Naive thymus-derived CD4-positive, alpha-beta T cell (primary cell): ENCODE results near the gene TGFB3. TPM values are rescaled to one million over a fixed set of nuclear protein-coding genes. Genes with fewer than 3 reads are reported as not detected.

Experiments
- ATAC-seq: fragments of 150-1000 bp; cut with Tn5 transposase; 2 replicates; pipeline ENCODE4 v1.10.0; 2021; ENCODE audit warnings: mild to moderate bottlenecking, moderate library complexity
- CTCF ChIA-PET: fragments of 350-600 bp; sonication (Branson Sonifier 250); formaldehyde crosslinking; loops from one replicate; lab custom pipeline; 2021; ENCODE audit warnings: antibody characterized with exemption; lab: Charles Lee
- POLR2A ChIA-PET: fragments of 350-600 bp; sonication (Branson Sonifier 250); formaldehyde crosslinking; loops from one replicate; lab custom pipeline; 2021; ENCODE audit warnings: antibody characterized with exemption, inconsistent platforms; lab: Charles Lee
- DNase-seq, 9 donors: peaks; one replicate each; pipeline versions ENCODE4 v3.0.0 to v3.0.0-alpha.2; 2020 to 2022; ENCODE audit warnings: mixed read lengths in 1 of 9
- H3K27ac ChIP-seq: one replicate; pipeline ENCODE4 v1.7.0; 2013; ENCODE audit warnings: mild to moderate bottlenecking, low read depth, low read length, moderate library complexity
- H3K27me3 ChIP-seq, 2 donors: one replicate each; pipeline ENCODE4 v1.7.0; 2013; ENCODE audit warnings: low read length in 2 of 2, mild to moderate bottlenecking in 2 of 2, moderate library complexity in 2 of 2; ENCODE audit not compliant: control insufficient read depth in 2 of 2, insufficient read depth in 2 of 2
- H3K36me3 ChIP-seq, 3 experiments: 1 replicate in 2 of 3; 2 replicates in 1 of 3; pipeline ENCODE4 v1.7.0; 2013; ENCODE audit warnings: low read length in 3 of 3, mild to moderate bottlenecking in 3 of 3, moderate library complexity in 1 of 3; ENCODE audit not compliant: insufficient read depth in 3 of 3, control insufficient read depth in 2 of 3
- H3K4me1 ChIP-seq, 2 donors: one replicate each; pipeline ENCODE4 v1.7.0; 2013; ENCODE audit warnings: low read length in 2 of 2, mild to moderate bottlenecking in 2 of 2, moderate library complexity in 1 of 2; ENCODE audit not compliant: control insufficient read depth in 2 of 2, insufficient read depth in 2 of 2
- H3K4me3 ChIP-seq: 2 replicates; pipeline ENCODE4 v1.7.0; 2013; ENCODE audit warnings: mild to moderate bottlenecking, low read length
- H3K9me3 ChIP-seq, 3 experiments: 1 replicate in 2 of 3; 2 replicates in 1 of 3; pipeline ENCODE4 v1.7.0; 2013; ENCODE audit warnings: low read length in 3 of 3; ENCODE audit not compliant: control insufficient read depth in 2 of 3
- H3K27ac Mint-ChIP-seq, 9 donors: one replicate each; pipeline ENCODE4 v1.8.0; 2020 to 2022; ENCODE audit warnings: mixed read lengths in 9 of 9, mild to moderate bottlenecking in 8 of 9, moderate library complexity in 5 of 9, inconsistent platforms in 2 of 9
- H3K27me3 Mint-ChIP-seq, 5 donors: one replicate each; pipeline ENCODE4 v1.8.0; 2021 to 2022; ENCODE audit warnings: mixed read lengths in 5 of 5, mild to moderate bottlenecking in 1 of 5
- H3K36me3 Mint-ChIP-seq, 5 donors: one replicate each; pipeline ENCODE4 v1.8.0; 2020 to 2022; ENCODE audit warnings: mixed read lengths in 5 of 5, mild to moderate bottlenecking in 3 of 5, inconsistent platforms in 1 of 5
- H3K4me1 Mint-ChIP-seq, 7 donors: one replicate each; pipeline ENCODE4 v1.8.0; 2020 to 2022; ENCODE audit warnings: mixed read lengths in 7 of 7, mild to moderate bottlenecking in 3 of 7, inconsistent platforms in 1 of 7
- H3K4me3 Mint-ChIP-seq, 10 donors: one replicate each; pipeline ENCODE4 v1.8.0; 2020 to 2022; ENCODE audit warnings: mild to moderate bottlenecking in 10 of 10, mixed read lengths in 10 of 10, moderate library complexity in 6 of 10, inconsistent platforms in 2 of 10
- H3K9me3 Mint-ChIP-seq, 11 donors: one replicate each; pipeline ENCODE4 v1.8.0; 2020 to 2022; ENCODE audit warnings: mixed read lengths in 11 of 11, mild to moderate bottlenecking in 4 of 11, inconsistent platforms in 1 of 11, moderate library complexity in 1 of 11
- intact Hi-C, 2 donors: fragments of 100-400 bp; cut with micrococcal nuclease; formaldehyde crosslinking; loops; one replicate each; pipeline ENCODE4 v1.15.1; 2023
- polyA plus RNA-seq, 2 donors: library from polyadenylated mRNA; unstranded; fragments of 300-500 nt; fragmentation: Illumina TruSeq; gene quantifications; one replicate each; pipeline ENCODE4 v1.2.3, GENCODE V29; 2021
- total RNA-seq, 6 experiments: library from RNA in 5 of 6; stranded (reverse) in 5 of 6; gene quantifications; 1 replicate in 5 of 6; 2 replicates in 1 of 6; pipeline ENCODE4 v1.2.3 and lab custom pipeline; 2021 to 2026

The TGFB3 gene
- total and polyA plus RNA-seq, 7 experiments from 2014 or later, result 0.58 to 14.3 (median 9.0) TPM; not detected in 1

DNA sequence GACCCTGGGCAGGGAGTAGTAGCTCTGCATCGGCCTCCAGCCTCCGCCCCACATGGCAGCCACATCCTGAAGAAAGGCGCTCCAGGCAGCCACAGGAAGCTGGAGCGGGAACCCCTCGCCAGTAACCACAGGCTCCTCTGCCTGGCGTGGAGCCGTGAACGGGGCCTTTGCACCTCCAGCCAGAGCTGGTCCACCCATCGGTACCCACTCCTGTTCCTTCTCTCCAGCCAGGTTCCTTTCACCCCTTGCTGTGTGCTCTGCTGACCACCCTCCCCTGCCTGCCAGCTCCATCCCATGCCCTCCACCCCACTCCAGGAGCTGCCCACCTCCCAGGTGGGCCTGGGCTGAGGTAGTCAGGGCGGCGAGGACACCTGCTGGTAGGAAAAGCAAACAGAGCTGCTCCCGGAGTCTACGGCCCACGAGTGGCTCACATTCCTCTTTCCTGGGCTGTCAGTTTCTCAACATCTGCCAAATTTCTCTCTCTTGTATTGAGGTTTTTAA lies 2.7 kb downstream of the TGFB3 start:
- Mint-ChIP-seq H3K36me3 (peaks cover 0 to 8% (median 2%) of the 10 kb centered on the region in 5 donors), H3K27ac (peak overlapping the region in 3 of 9 donors; percentile 21 to 58 (median 49)), H3K4me3 (peak overlapping the region in 6 of 10 donors; percentile 10 to 93 (median 50)), H3K27me3 (peaks cover 0 to 15% (median 0%) of the 10 kb centered on the region in 5 donors), H3K4me1 (peaks cover 34 to 47% (median 38%) of the 10 kb centered on the region in 7 donors), H3K9me3 (peaks cover 0 to 3% (median 0%) of the 10 kb centered on the region in 11 donors)
- CTCF ChIA-PET, result interaction anchor here (0.6 to 7.8 kb wide), 6 partner anchors 72 to 458 kb away, joined by 3 to 73 read pairs (median 4); no protein-coding TSS in a partner anchor
- Histone ChIP-seq H3K4me3 (no peak overlapping the region), H3K9me3 (no peaks in the 10 kb centered on the region), H3K27me3 (no peaks in the 10 kb centered on the region), H3K27ac (no peak overlapping the region), H3K4me1 (peaks cover 9 to 27% of the 10 kb centered on the region in 2 donors), H3K36me3 (no peaks in the 10 kb centered on the region)
- no peak for ATAC-seq
- POLR2A ChIA-PET, result no interaction called here
- intact Hi-C loops, result no loop called here
- peak in 2 of 9 donors; percentile 19 for DNase-seq

DNA sequence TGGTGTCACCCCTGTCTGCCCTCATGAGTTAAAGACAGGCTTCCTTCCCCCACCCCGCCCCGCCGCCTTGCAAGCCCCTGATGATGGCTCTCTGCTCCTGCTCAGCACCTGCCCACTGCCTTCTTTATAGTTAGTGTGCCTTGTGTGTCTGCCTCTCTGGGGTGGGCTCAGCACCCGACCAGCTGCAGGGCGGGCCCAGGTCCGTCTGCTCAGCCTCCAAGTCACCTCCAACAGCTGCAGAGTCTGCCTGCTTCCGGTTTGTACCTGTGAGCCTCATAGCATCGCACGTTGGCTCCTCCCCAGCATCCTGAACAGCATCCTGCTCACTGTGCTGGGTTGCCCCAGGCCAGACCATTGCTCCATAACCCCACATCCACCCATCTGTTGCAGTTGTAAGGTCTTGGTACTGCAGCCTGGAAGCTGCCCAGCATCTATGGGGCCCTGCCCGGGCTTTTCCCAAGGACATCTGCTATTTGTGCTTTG lies 3.5 kb downstream of the TGFB3 start:
- ATAC-seq, result peak; percentile 24
- H3K4me3 ChIP-seq, result no peak overlapping the region
- Mint-ChIP-seq H3K27ac (peak overlapping the region in 7 of 9 donors; percentile 33 to 92 (median 77)), H3K4me1 (peaks cover 32 to 47% (median 38%) of the 10 kb centered on the region in 7 donors), H3K9me3 (peaks cover 0 to 3% (median 0%) of the 10 kb centered on the region in 11 donors), H3K36me3 (peaks cover 0 to 8% (median 2%) of the 10 kb centered on the region in 5 donors), H3K27me3 (peaks cover 0 to 7% (median 0%) of the 10 kb centered on the region in 5 donors), H3K4me3 (peak overlapping the region in 5 of 10 donors; percentile 12 to 72 (median 45))
- ChIA-PET POLR2A (no interaction called here), CTCF (interaction anchor here (0.6 to 5.8 kb wide), 3 partner anchors 72 to 457 kb away, joined by 4 to 42 read pairs (median 4); no protein-coding TSS in a partner anchor)
- no peaks in the 10 kb centered on the region for H3K27me3 ChIP-seq
- H3K36me3 ChIP-seq, result no peaks in the 10 kb centered on the region
- intact Hi-C loops, result no loop called here
- H3K4me1 ChIP-seq, result peaks cover 9 to 27% of the 10 kb centered on the region in 2 donors
- no peak overlapping the region for H3K27ac ChIP-seq
- H3K9me3 ChIP-seq, result no peaks in the 10 kb centered on the region
- DNase-seq, result peak in 7 of 9 donors; percentile 10 to 49 (median 36)

DNA sequence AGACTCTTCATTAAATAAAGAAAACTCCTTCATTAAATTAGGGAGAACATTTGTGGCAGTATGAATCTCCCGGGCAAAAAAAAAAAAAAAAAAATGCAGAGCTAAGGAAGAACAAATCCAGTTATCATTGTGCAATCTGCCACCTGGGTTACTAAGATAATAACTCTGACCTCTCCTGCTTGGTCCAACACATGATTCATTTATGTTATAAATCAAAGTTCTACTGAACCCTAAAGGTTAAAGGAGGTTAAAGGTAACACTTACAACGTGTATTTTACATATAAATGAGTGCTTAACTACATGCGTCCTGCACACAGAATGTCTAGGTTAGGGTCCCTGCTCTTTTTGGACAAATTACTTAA lies 4.2 kb downstream of the TGFB3 start:
- Mint-ChIP-seq H3K27ac (peak overlapping the region in 3 of 9 donors; percentile 33 to 86 (median 56)), H3K9me3 (peaks cover 0 to 3% (median 0%) of the 10 kb centered on the region in 11 donors), H3K36me3 (peaks cover 0 to 8% (median 2%) of the 10 kb centered on the region in 5 donors), H3K4me3 (no peak overlapping the region), H3K27me3 (peaks cover 0 to 2% (median 0%) of the 10 kb centered on the region in 5 donors), H3K4me1 (peaks cover 32 to 43% (median 38%) of the 10 kb centered on the region in 7 donors)
- no peak for ATAC-seq
- ChIA-PET CTCF (interaction anchor here (5.8 kb wide), 1 partner anchor 267 kb away, joined by 42 read pairs; no protein-coding TSS in a partner anchor), POLR2A (no interaction called here)
- Histone ChIP-seq H3K27ac (no peak overlapping the region), H3K4me1 (peaks cover 9 to 27% of the 10 kb centered on the region in 2 donors), H3K27me3 (no peaks in the 10 kb centered on the region), H3K4me3 (no peak overlapping the region), H3K9me3 (no peaks in the 10 kb centered on the region), H3K36me3 (no peaks in the 10 kb centered on the region)
- intact Hi-C loops, result no loop called here
- DNase-seq, result no peak

GRCh38 chr14:75976826-75977581 lies 4.8 kb downstream of the TGFB3 start:
- peaks cover 0 to 3% (median 0%) of the 10 kb centered on the region in 11 donors for H3K9me3 Mint-ChIP-seq
- ATAC-seq, result no peak
- Histone ChIP-seq H3K27ac (no peak overlapping the region), H3K4me3 (no peak overlapping the region), H3K9me3 (no peaks in the 10 kb centered on the region), H3K4me1 (peaks cover 9 to 27% of the 10 kb centered on the region in 2 donors), H3K36me3 (no peaks in the 10 kb centered on the region), H3K27me3 (no peaks in the 10 kb centered on the region)
- H3K36me3 Mint-ChIP-seq, result peaks cover 0 to 8% (median 2%) of the 10 kb centered on the region in 5 donors
- no peak for DNase-seq
- H3K27me3 Mint-ChIP-seq, result peaks cover 0 to 2% (median 0%) of the 10 kb centered on the region in 5 donors
- no peak overlapping the region for H3K4me3 Mint-ChIP-seq
- peak overlapping the region in 2 of 9 donors; percentile 11 to 16 for H3K27ac Mint-ChIP-seq
- POLR2A ChIA-PET, result interaction anchor here (1.5 kb wide), 1 partner anchor 224 kb away, joined by 3 read pairs; no protein-coding TSS in a partner anchor
- CTCF ChIA-PET, result interaction anchor here (0.7 to 5.8 kb wide), 2 partner anchors 266 to 316 kb away, joined by 4 to 42 read pairs; partner anchors contain the start of genes ERG28 and TTLL5
- peaks cover 31 to 42% (median 37%) of the 10 kb centered on the region in 7 donors for H3K4me1 Mint-ChIP-seq
- intact Hi-C loops, result no loop called here

DNA sequence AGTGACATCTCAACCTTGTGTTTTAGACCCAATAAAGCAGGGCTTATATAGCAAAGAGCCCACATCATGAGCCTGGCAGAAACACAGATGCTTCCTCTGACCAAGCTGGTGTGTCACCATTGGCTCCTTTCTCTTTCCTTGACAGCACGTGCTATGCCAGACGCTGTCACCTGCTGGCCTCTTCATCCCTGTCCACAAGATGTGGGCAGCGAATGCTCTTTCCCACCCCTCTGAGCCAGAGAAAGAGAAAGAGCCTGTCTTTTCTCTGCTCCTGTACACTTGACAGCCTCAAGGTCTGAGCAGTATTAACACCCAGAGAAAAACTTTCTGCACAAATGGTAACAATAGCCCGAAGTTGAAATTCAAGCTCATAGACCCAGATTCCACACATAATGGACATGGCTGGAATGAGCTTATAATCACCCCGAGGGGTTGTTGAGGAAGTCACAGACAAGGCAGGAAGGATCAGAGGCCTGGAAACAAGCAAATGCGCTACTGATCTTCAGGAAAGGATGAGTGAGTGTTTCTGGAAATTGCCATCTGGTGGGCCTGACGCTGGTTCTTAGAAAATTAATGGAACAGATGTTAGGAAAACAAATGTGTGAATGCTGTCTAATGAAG lies 8.9 kb downstream of the TGFB3 start:
- Histone ChIP-seq H3K9me3 (no peaks in the 10 kb centered on the region), H3K27me3 (no peaks in the 10 kb centered on the region), H3K4me1 (no peaks in the 10 kb centered on the region), H3K36me3 (peaks cover 0 to 3% (median 0%) of the 10 kb centered on the region in 3 experiments), H3K27ac (no peak overlapping the region), H3K4me3 (no peak overlapping the region)
- DNase-seq (no peak), ATAC-seq (no peak)
- peaks cover 0 to 1% (median 0%) of the 10 kb centered on the region in 11 donors for H3K9me3 Mint-ChIP-seq
- peaks cover 0 to 2% (median 0%) of the 10 kb centered on the region in 5 donors for H3K27me3 Mint-ChIP-seq
- H3K27ac Mint-ChIP-seq, result no peak overlapping the region
- peaks cover 0 to 28% (median 0%) of the 10 kb centered on the region in 5 donors for H3K36me3 Mint-ChIP-seq
- intact Hi-C loops, result no loop called here
- ChIA-PET CTCF (no interaction called here), POLR2A (interaction anchor here (1.5 kb wide), 1 partner anchor 9 kb away, joined by 7 read pairs; the partner anchor contains the start of gene TGFB3)
- H3K4me3 Mint-ChIP-seq, result no peak overlapping the region
- H3K4me1 Mint-ChIP-seq, result peaks cover 0 to 2% (median 1%) of the 10 kb centered on the region in 7 donors

DNA sequence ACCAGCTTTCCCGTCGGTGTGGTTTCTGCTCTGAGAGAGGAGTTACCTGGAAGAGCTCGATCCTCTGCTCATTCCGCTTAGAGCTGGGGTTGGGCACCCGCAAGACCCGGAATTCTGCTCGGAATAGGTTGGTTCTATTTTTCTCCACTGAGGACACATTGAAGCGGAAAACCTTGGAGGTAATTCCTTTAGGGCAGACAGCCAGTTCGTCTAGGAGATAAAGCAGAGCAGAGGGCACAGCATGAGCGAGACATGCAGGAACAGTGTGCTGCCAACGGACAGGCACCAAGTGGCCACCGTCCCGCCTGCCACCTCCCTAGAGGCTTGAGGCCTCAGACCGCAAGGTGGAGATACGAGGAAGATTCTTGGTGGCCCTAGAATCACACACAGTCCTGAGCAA lies 10.3 kb downstream of the TGFB3 start:
- Mint-ChIP-seq H3K27ac (no peak overlapping the region), H3K9me3 (no peaks in the 10 kb centered on the region), H3K4me3 (no peak overlapping the region), H3K4me1 (peaks cover 0 to under 1% (median 0%) of the 10 kb centered on the region in 7 donors), H3K27me3 (peaks cover 0 to under 1% (median 0%) of the 10 kb centered on the region in 5 donors), H3K36me3 (peaks cover 0 to 27% (median 5%) of the 10 kb centered on the region in 5 donors)
- H3K27me3 ChIP-seq, result no peaks in the 10 kb centered on the region
- no peaks in the 10 kb centered on the region for H3K9me3 ChIP-seq
- no peaks in the 10 kb centered on the region for H3K4me1 ChIP-seq
- peaks cover 0 to 3% (median 0%) of the 10 kb centered on the region in 3 experiments for H3K36me3 ChIP-seq
- DNase-seq, result no peak
- ChIA-PET CTCF (no interaction called here), POLR2A (no interaction called here)
- intact Hi-C loops, result no loop called here
- no peak for ATAC-seq
- no peak overlapping the region for H3K27ac ChIP-seq
- no peak overlapping the region for H3K4me3 ChIP-seq
